HG03439 (cell line): ENCODE measurements around the gene YIPF4.
"Not testable (repeated sequence)": the region's sequence is repeated elsewhere in the genome, so short reads cannot be mapped to it uniquely, and the experiment has no call there.

Experiments used
- ATAC-seq: cut with Tn5 transposase; IDR thresholded peaks from one replicate; pipeline ENCODE4 v1.9.1; 2021; ENCODE audit warnings: mild to moderate bottlenecking, moderate library complexity; ENCODE audit not compliant: unreplicated experiment

The YIPF4 gene

GRCh38 chr2:32364290-32364689 lies 86.6 kb downstream of the YIPF4 start:
- ATAC-seq = not testable (repeated sequence)

GRCh38 chr2:32365679-32366078 lies 88.0 kb downstream of the YIPF4 start:
- ATAC-seq = not testable (repeated sequence)
